Activated CD4-positive, alpha-beta memory T cell treated with anti-CD3 and anti-CD28 coated beads for 36 hours (primary cell): Measurements from ENCODE around the gene USP7. TPM values are rescaled to one million over a fixed set of nuclear protein-coding genes. Genes with fewer than 3 reads are reported as not detected.

Experiments
- CTCF ChIA-PET: fragments of 350-600 bp; sonication (Branson Sonifier 250); formaldehyde crosslinking; loops from one replicate; lab custom pipeline; 2021; ENCODE audit warnings: antibody characterized with exemption, inconsistent platforms; lab: Charles Lee
- POLR2A ChIA-PET: fragments of 350-600 bp; sonication (Branson Sonifier 250); formaldehyde crosslinking; loops from one replicate; lab custom pipeline; 2021; ENCODE audit warnings: antibody characterized with exemption; lab: Charles Lee
- DNase-seq: peaks from one replicate; pipeline ENCODE4 v3.0.0-alpha.2; 2020
- H3K27ac Mint-ChIP-seq: one replicate; pipeline ENCODE4 v1.8.0; 2021; ENCODE audit warnings: mixed read lengths
- H3K27me3 Mint-ChIP-seq: one replicate; pipeline ENCODE4 v1.8.0; 2021; ENCODE audit warnings: mixed read lengths
- H3K36me3 Mint-ChIP-seq: one replicate; pipeline ENCODE4 v1.8.0; 2021; ENCODE audit warnings: mixed read lengths
- H3K4me1 Mint-ChIP-seq: one replicate; pipeline ENCODE4 v1.8.0; 2021; ENCODE audit warnings: low read depth, mixed read lengths
- H3K4me3 Mint-ChIP-seq: one replicate; pipeline ENCODE4 v1.8.0; 2021; ENCODE audit warnings: mild to moderate bottlenecking, mixed read lengths
- H3K9me3 Mint-ChIP-seq: one replicate; pipeline ENCODE4 v1.8.0; 2021; ENCODE audit warnings: mixed read lengths
- intact Hi-C: fragments of 100-400 bp; cut with micrococcal nuclease; formaldehyde crosslinking; loops from one replicate; pipeline ENCODE4 v1.15.1; 2023
- total RNA-seq, 2 experiments: library from RNA; stranded (reverse); gene quantifications; one replicate each; pipeline ENCODE4 v1.2.3, GENCODE V29; 2021

USP7 gene
- total RNA-seq, 2 experiments from 2014 or later = 154 to 170 TPM

DNA sequence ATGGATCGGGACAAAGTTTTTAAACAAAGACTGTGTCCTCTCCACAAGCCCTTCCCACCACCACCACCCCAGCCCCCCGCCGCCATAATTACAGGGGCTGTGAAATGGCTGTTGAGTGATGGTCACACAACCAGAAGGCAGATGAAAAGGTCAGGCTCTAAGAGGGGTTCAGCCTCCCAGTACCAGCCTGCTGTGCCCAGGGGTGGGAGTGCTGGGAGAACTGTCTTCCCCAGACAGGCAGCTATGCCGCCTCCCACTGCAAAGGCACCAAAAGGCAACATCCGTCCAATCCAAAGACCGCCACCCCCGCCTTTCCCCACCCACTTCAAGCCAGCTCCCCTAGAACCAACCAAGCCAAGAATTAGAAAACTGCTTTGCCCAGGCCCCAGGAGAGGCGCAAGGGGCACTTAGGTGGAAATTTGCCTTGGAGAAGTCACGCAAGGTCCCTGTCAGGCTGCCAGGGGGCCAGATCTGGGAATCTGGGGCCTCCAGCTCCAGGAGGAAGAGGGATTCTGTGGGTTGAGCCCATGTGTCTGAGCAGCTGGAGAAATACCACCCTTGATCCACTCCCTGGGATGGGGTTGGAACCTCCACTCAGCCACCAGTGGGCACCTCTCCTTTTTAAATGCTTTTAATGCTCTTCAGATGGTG, 109.3 kb downstream of the USP7 start:
- Mint-ChIP-seq H3K27ac (no peak overlapping the region), H3K4me3 (no peak overlapping the region), H3K9me3 (no peaks in the 10 kb centered on the region), H3K4me1 (peaks cover 48% of the 10 kb centered on the region), H3K27me3 (no peaks in the 10 kb centered on the region), H3K36me3 (peaks cover 55% of the 10 kb centered on the region)
- POLR2A ChIA-PET = no interaction called here
- intact Hi-C loops = no loop called here
- CTCF ChIA-PET = interaction anchor here (1.0 to 4.3 kb wide), 2 partner anchors 26 to 78 kb away, joined by 3 to 20 read pairs; no protein-coding TSS in a partner anchor
- no peak for DNase-seq

DNA sequence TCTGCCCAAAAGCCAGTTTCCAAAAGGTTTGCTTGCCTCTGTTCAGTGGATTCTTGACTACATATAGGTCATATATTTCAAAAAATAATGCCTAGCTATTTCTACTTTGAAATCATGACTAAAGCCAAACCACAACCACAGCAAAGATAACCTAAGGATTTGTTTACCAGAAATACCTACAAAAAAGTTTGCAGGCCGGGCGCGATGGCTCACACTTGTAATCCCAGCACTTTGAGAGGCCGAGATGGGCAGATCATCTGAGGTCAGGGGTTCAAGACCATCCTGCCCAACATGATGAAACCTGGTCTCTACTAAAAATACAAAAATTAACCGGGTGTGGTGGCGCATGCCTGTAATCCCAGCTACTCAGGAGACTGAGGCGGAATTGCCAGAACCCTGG, 110.1 kb downstream of the USP7 start:
- no peaks in the 10 kb centered on the region for H3K27me3 Mint-ChIP-seq
- no peak for DNase-seq
- H3K27ac Mint-ChIP-seq = peak overlapping the region; percentile 56
- POLR2A ChIA-PET = interaction anchor here (2.1 kb wide), 1 partner anchor 14 kb away, joined by 11 read pairs; the partner anchor contains the start of gene CARHSP1
- CTCF ChIA-PET = interaction anchor here (0.7 to 4.3 kb wide), 2 partner anchors 10 to 27 kb away, joined by 3 to 20 read pairs; no protein-coding TSS in a partner anchor
- peaks cover 52% of the 10 kb centered on the region for H3K36me3 Mint-ChIP-seq
- H3K9me3 Mint-ChIP-seq = no peaks in the 10 kb centered on the region
- peaks cover 50% of the 10 kb centered on the region for H3K4me1 Mint-ChIP-seq
- intact Hi-C loops = no loop called here
- no peak overlapping the region for H3K4me3 Mint-ChIP-seq

DNA sequence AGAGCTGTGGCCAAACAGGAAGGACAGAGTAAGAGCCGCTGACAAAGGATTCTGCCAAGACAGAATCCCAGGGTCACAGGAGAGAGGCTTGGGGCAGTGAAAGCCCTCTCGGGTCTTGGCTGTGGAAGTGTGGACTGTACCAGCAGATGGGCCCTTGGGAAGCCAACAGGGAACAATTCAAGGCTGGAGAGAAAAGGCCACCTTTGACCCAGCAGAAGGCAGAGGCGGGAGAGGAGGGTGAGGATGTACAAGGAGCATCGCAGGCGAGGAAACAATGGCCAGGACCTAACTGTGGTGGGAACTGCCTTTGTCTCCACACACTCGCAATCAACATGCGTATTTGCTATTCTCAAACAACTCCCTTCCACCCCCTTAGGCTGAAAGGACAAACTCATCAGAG, 110.6 kb downstream of the USP7 start:
- CTCF ChIA-PET = interaction anchor here (0.7 to 4.3 kb wide), 2 partner anchors 10 to 27 kb away, joined by 3 to 20 read pairs; no protein-coding TSS in a partner anchor
- no peak for DNase-seq
- peaks cover 50% of the 10 kb centered on the region for H3K36me3 Mint-ChIP-seq
- H3K4me3 Mint-ChIP-seq = no peak overlapping the region
- intact Hi-C loops = no loop called here
- POLR2A ChIA-PET = interaction anchor here (2.1 kb wide), 1 partner anchor 15 kb away, joined by 11 read pairs; the partner anchor contains the start of gene CARHSP1
- no peaks in the 10 kb centered on the region for H3K27me3 Mint-ChIP-seq
- H3K9me3 Mint-ChIP-seq = no peaks in the 10 kb centered on the region
- H3K4me1 Mint-ChIP-seq = peaks cover 50% of the 10 kb centered on the region
- peak overlapping the region; percentile 56 for H3K27ac Mint-ChIP-seq

DNA sequence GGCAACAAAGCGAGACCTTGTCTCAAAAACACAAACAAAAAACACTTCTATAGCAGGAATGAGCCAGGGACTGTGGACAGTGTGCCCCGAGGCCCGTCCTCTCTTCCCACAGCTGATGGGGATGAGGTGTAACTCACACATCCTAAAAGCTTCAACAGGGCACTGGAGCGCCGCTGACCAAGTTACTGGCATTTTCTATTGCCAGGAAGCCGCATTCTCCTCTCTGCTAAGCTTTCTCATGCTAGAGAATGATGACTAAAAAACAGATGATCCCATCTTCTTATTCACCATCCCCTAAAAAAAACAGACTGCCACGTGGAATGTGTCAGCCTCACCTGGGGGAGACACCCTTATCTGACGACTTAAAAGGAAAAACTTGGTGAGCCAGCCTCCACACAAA, 111.2 kb downstream of the USP7 start:
- intact Hi-C loops = no loop called here
- H3K36me3 Mint-ChIP-seq = peaks cover 46% of the 10 kb centered on the region
- POLR2A ChIA-PET = interaction anchor here (2.1 kb wide), 1 partner anchor 16 kb away, joined by 11 read pairs; the partner anchor contains the start of gene CARHSP1
- peak overlapping the region; percentile 51 for H3K27ac Mint-ChIP-seq
- DNase-seq = no peak
- H3K4me1 Mint-ChIP-seq = peaks cover 47% of the 10 kb centered on the region
- H3K27me3 Mint-ChIP-seq = no peaks in the 10 kb centered on the region
- H3K4me3 Mint-ChIP-seq = no peak overlapping the region
- no peaks in the 10 kb centered on the region for H3K9me3 Mint-ChIP-seq
- CTCF ChIA-PET = interaction anchor here (4.3 kb wide), 1 partner anchor 28 kb away, joined by 20 read pairs; no protein-coding TSS in a partner anchor

DNA sequence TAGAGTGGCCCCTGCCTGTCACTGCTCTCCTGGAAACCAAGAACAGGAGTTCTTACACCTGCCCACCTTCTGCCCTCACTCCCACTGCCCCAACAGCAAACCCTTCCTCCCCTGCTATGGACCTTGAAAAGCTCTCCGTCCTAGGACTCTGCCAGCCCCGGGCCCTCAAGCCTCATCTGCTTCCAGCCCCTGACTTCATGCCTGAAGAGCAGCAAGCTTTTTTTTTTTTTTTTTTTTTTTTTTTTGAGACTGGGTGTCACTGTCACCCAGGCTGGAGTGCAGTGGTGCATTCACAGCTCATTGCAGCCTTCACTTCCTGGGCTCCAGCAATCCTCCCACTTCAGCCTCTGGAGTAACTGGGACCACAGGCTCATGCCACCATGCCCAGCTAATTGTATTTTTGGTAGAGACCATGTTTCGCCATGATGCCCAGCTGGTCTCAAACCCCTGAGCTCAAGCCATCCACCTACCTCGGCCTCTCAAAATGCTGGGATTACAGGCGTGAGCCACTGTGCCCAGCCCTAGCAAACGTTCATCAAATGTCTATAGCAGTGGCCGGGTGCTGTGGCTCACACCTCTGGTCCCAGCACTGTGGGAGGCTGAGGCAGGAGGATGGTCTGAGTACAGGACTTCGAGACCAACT, 111.8 kb downstream of the USP7 start:
- Mint-ChIP-seq H3K9me3 (no peaks in the 10 kb centered on the region), H3K36me3 (peaks cover 47% of the 10 kb centered on the region), H3K27ac (peak overlapping the region; percentile 60), H3K27me3 (no peaks in the 10 kb centered on the region), H3K4me3 (no peak overlapping the region), H3K4me1 (peaks cover 45% of the 10 kb centered on the region)
- ChIA-PET CTCF (interaction anchor here (0.8 to 4.3 kb wide), 2 partner anchors 29 to 157 kb away, joined by 3 to 20 read pairs; no protein-coding TSS in a partner anchor), POLR2A (interaction anchor here (2.1 kb wide), 1 partner anchor 16 kb away, joined by 11 read pairs; the partner anchor contains the start of gene CARHSP1)
- DNase-seq = no peak
- intact Hi-C loops = no loop called here

DNA sequence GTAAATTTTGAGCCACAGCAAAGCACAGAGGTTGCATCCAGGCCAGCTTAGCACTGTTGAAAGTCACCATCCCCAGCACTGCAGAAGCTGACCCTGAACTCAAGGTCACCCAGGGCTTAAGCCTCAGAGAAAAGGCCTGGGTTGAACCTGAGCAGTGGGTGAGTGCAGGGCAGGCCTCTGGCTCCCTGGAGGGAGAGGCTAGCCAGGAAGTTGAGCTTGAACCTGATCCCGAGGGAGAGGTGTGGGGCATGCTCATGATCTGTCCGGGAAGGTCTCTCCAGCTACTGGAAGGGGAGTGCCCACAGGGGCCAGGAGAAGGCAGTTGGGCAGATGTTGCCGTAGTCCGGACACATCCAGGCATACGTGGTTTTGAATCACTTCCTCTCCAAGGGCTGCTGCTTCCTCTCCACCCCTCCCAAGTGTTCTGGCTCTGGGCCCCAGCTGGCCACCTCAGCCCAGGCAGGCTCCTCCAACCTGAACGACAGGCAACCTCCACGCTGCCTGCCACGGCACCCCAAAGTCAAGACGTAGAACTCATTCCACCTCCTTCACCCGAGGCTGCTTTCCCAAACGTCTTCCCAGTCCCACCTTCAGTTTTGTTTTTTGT, 113.3 kb downstream of the USP7 start:
- ChIA-PET POLR2A (interaction anchor here (0.6 kb wide), 1 partner anchor 53 kb away, joined by 3 read pairs; no protein-coding TSS in a partner anchor), CTCF (interaction anchor here (1.0 to 4.3 kb wide), 2 partner anchors 24 to 30 kb away, joined by 3 to 20 read pairs; no protein-coding TSS in a partner anchor)
- Mint-ChIP-seq H3K36me3 (peaks cover 37% of the 10 kb centered on the region), H3K27me3 (no peaks in the 10 kb centered on the region), H3K4me3 (no peak overlapping the region), H3K27ac (peak overlapping the region; percentile 83), H3K4me1 (peaks cover 36% of the 10 kb centered on the region), H3K9me3 (no peaks in the 10 kb centered on the region)
- intact Hi-C loops = no loop called here
- DNase-seq = peak; percentile 31

DNA sequence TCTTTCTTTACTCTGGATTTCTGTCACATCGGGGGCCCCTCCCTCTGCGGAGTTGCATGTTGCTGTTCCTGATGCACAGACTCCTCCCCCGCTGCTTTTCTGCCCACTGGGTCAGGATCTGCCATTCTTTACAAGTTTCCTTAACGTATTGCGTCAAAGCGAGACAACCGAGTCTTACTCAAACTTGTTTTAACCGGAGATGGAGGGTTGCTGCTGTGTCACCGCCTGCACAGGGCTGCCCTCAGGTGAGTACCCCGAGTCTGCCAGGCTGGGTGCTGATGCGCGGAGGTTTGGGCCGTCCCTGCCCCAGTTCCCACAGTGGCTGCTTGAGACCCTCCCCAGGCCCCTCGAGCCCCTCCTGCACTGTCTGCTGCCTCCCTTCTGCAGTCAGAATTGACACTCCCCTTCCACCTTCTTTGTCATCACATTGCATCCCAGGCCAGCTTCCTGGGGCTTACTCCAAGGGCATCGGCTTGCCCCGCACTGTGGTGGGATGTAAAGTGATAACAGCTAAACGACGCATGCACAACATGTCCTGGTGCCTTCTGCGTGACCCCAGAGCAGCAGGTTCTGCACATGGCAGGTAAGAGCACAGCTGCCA, 114.2 kb downstream of the USP7 start:
- POLR2A ChIA-PET = no interaction called here
- Mint-ChIP-seq H3K9me3 (no peaks in the 10 kb centered on the region), H3K36me3 (peaks cover 33% of the 10 kb centered on the region), H3K4me3 (no peak overlapping the region), H3K27ac (peak overlapping the region; percentile 83), H3K4me1 (peaks cover 32% of the 10 kb centered on the region), H3K27me3 (no peaks in the 10 kb centered on the region)
- CTCF ChIA-PET = no interaction called here
- DNase-seq = no peak
- intact Hi-C loops = no loop called here

DNA sequence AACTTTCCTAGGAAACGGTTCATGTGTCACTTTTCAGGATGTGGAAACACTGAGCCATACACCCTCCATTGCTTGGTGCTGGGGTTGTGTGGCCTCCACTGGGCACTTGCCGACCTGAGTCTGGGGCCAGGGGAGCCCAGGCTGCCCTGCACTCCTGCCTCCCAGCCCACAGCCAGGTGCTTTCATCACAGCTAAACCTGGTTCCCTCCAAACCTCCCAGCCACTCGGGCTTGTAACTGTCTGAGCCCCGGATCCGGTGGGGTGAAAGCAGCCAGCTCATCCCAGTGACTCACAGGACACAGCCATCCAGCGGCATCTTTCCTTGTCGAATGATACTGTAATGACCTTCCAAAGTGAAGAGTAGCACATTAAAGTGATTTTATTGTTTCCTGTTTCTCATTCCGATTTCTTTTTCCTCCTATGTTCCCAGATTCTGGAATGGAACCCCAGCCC, 114.7 kb downstream of the USP7 start:
- DNase-seq = no peak
- Mint-ChIP-seq H3K4me3 (no peak overlapping the region), H3K4me1 (peaks cover 32% of the 10 kb centered on the region), H3K9me3 (no peaks in the 10 kb centered on the region), H3K27ac (peak overlapping the region; percentile 83), H3K27me3 (no peaks in the 10 kb centered on the region), H3K36me3 (peaks cover 33% of the 10 kb centered on the region)
- ChIA-PET CTCF (no interaction called here), POLR2A (no interaction called here)
- intact Hi-C loops = no loop called here

DNA sequence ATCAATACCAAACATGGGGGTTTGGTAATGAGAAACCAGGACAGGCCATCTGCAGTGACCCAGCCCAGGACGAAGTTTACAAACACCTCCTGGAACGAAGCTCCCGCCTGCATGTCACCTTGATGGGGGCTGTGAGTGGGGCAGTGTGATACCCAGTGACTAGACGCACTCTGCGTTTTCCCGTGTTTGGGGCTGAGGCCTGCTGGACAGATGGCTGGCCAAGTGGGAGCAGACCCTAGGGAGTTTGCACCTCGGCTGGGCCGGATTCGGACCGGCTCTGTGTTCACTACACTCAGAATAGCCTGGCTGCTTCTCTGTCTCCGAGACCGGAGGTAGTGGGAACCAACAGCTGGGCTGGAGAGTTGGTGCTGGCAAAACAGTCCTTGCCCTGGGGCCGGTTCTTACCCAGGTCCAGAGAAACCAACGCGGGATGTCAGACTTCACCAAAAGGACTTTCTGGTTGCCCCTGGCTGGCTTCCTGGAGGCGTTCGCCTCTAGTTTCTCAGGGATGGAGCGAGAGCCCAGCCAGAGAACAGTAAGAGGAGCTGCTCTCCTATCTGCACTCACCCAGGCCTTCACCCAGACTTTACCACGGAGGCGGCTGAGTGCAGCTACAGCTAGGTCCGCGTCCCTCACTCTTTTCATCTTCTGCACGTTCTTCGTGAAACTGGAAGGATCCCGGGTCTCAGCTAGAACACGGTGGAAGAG, 115.3 kb downstream of the USP7 start:
- ChIA-PET POLR2A (no interaction called here), CTCF (no interaction called here)
- DNase-seq = no peak
- Mint-ChIP-seq H3K4me1 (peaks cover 30% of the 10 kb centered on the region), H3K9me3 (no peaks in the 10 kb centered on the region), H3K4me3 (no peak overlapping the region), H3K27me3 (no peaks in the 10 kb centered on the region), H3K27ac (peak overlapping the region; percentile 13), H3K36me3 (peaks cover 31% of the 10 kb centered on the region)
- intact Hi-C loops = no loop called here

DNA sequence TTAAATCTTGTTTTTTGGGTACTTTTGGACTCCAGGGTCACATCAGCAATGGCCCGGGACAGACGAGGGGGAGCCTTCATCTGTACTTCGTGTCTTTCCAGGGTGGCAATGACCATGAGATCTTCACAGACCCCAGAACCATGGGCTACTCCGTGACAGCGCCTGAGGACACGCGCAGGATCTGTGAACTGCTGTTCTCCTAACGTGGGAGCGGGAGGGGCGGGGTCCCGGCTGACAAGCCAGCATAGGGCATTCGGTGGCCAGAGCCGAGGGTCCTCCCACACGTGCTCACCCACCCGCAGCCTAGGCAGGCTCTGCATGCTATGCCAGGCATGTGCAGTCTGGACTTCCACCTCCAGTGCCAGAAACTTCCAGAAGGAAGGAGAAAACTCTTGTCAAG, 116.1 kb downstream of the USP7 start:
- POLR2A ChIA-PET = no interaction called here
- peaks cover 27% of the 10 kb centered on the region for H3K36me3 Mint-ChIP-seq
- CTCF ChIA-PET = no interaction called here
- H3K9me3 Mint-ChIP-seq = no peaks in the 10 kb centered on the region
- intact Hi-C loops = no loop called here
- H3K27ac Mint-ChIP-seq = no peak overlapping the region
- peaks cover 25% of the 10 kb centered on the region for H3K4me1 Mint-ChIP-seq
- DNase-seq = no peak
- no peaks in the 10 kb centered on the region for H3K27me3 Mint-ChIP-seq
- H3K4me3 Mint-ChIP-seq = no peak overlapping the region

DNA sequence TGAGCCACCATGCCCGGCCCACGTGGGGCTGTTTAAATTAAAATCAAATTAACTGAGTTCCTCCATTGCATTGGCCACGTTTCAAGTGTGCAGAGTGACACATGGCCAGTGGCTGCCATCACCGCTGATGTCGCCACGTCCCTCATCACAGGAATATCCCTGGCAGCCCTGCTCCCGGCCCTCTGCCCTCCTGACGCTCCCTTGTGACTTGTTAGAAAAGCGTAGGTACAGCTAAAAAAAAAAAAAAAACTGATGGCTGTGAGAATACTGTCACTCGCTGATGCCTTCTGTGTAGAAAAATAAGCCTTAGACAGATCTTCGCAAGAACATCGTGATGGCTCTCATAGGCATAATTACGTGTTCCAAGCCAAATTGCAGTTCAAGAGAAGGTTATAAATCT, 116.6 kb downstream of the USP7 start:
- intact Hi-C loops = no loop called here
- CTCF ChIA-PET = no interaction called here
- no peak overlapping the region for H3K27ac Mint-ChIP-seq

More for the DNA sequence above, 116.6 kb downstream of the USP7 start:
- POLR2A ChIA-PET = no interaction called here
- no peak overlapping the region for H3K4me3 Mint-ChIP-seq
- no peaks in the 10 kb centered on the region for H3K9me3 Mint-ChIP-seq
- H3K4me1 Mint-ChIP-seq = peaks cover 28% of the 10 kb centered on the region
- DNase-seq = no peak
- peaks cover 26% of the 10 kb centered on the region for H3K36me3 Mint-ChIP-seq
- H3K27me3 Mint-ChIP-seq = no peaks in the 10 kb centered on the region
